HuH-7.5 (cell line): Measurements from ENCODE around the gene MAP4K3.

ENCODE experiments used
- DNase-seq: peaks from one replicate; pipeline ENCODE4 v3.0.0; 2011; ENCODE audit warnings: low spot score

MAP4K3 gene

DNA sequence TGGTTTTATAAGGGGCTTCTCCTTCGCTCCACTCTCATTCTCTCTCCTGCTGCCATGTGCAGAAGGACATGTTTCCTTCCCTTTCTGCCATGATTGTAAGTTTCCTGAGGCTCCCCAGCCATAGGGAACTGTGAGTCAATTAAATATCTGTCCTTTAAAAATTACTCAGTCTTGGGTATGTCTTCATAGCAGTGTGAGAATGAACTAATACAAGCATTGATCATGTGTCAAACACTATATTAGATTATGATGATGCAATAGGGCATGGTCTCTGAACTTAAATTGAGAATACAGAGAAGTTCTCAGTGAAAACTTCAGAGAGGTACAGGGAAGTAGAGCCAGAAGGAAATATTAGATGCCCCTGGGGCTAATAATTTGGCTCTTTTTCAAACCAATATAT is 5.9 kb upstream of the MAP4K3 start:
- DNase-seq, result no peak

DNA sequence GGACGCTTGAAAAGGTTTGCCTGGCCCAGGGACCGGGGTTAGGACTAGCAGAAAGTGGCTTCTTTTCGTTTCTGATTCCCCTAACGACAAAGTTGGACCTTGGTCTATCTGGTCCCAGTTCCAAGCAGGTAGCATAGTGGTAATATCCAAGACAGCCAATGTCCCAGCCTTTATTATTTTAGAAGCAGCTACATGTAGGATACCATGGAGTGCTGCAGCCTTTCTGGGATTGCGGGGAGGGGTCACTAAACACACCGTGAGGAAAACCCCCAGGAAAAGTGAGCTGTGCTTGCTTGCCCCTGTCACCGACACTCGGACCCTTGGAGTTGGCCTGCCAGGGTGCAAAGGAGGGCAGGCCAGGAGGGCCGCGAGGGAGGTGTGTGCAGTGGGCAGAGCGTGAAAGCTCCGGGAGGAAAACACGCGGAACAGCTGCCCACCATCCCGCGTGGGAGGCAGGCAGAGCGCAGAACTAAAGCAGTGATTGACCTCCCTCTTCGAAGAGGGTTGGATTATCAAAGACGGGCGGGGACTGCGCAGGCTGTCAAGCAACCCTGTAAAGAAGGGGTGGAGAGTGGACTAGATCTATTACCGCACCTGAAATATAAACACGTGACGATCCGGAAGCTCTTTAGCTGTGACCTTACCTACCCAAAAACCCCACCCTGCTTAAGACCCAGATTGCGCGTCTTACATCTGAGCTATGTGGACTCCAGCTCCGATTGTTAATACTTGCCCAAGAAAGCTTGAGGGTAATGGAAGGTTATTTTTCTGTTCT is 624 bp upstream of the MAP4K3 start:
- DNase-seq, result peak; percentile 64

DNA sequence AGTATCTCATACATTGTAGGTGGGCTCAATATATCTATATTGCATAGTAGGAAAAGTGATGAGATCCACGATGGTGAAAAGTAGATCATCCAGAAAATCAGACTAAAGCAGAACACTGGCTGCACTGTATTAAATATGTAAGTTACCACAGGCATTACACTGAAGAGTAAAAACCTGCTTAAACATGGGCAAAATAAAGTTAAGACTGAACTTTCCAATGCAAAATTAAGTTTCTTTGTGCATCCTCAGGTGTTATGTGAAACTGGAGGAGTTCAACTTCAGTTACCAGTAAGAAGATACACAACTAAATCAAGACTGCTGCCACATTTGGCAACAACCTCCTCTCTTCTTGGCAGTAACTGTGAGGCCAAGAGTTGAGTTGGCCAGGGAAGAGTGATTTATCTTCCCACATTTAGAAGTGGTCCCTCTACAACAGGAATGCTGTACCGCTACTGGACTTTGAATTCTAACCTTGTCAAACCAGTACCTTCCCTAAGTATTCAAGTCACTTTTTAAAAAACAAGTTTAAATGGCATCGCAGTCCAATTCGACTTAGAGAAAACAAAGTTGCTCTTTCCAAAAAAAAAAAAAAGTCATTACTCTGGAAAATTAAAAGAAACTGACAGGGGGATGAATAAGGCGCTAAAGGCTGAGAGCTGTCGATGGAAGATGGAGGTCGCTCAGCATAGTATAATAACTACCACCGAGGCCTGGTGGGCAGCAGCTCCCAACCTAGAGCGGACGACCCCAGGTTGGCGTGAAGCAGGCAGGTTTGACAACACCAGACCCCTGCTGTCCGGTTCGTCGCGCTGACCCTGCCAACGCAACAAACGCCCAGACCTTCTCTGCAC is 1.1 kb downstream of the MAP4K3 start:
- DNase-seq, result no peak

DNA sequence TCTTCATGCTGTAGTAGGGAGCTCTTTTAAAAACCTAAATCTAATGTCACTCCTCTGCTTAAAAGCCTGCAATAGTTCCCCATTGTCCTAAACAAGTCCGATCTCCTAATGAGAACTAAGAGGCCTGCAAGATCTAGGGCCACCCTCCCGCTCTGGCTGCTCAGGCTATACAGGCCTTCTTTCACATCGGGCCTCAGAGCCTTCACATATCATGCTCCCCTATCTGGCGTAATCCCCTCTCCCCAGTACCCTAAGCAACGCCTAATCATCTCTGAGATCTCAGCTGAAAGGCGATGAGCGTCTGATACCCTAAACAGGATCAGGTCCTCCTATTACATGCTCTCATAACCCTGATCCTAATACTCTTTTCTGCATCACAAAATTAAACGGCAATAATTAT is 1.9 kb downstream of the MAP4K3 start:
- DNase-seq, result no peak

DNA sequence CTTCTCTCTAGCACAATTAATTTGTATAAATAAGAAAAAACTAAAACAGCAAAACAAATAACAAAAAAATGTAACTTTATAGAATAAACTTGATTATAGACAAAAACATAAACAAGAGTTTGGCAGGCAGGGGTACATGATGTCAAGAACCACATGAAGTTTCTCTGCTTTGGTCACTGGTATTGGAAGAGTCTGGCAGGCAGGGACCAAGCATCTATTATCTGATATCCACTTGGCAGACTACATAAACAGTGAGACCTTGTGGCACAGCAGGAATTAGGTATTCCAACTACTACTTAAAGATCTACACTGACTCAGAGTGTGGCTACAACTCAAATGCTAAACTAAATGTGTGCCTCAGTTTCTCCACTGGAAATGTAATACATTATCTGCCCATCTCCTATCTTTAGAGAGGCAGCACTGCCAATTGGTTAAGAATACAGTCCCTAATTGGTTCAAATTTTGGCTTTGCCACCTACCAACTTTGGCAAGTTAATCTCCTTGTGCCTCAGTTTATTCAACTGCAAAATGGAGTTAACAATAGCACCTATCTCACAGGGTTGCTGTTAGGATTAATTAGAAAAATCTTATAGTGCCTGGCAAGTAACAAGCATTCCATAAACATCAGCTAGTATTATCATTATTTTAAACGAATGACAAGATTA is 2.7 kb downstream of the MAP4K3 start:
- no peak for DNase-seq

DNA sequence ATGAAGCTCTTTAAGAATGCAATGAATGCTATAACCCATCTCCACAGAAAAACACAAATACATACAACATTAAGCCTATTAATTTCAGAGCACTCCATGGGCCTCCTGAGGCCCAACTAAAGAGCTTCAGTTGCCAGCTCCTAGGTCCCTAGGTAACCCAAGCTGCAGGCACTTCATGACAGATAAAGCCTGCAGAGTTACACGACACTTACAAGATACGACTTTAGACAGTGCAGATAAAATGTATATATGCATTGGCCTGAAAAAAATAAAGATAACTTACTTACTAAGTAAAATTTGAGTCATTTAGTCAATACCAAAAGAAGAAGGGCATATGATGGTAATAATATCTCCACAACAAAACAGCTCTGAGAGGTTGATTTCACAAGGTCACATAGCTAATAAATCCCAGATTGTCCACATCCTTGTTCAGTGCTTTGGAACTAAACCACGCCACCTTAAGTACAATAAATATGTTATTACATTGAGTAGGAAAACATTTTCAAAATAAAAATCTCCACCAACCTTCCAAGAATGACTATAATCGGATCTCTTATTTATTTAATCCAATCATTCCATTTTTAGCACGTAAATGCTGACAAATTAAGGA is 3.4 kb downstream of the MAP4K3 start:
- DNase-seq, result no peak

DNA sequence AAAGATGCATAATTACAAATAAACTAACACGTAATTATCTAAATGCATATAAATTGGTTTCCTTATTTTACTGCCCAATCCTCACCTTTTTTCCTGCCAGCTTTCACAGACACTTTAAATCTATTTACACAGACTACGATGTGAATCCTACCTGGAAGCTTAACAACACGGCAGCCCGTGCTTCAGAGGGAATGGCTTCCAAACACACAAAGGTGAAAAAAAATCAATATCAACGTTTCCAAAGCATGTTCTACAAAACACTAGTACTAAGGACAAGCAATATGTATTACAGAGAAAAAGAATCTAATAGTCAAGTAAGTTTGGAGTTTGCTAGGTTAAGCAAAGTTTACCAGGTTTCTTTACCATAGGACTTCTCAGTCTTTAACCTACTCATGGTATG is 4.4 kb downstream of the MAP4K3 start:
- DNase-seq, result no peak

DNA sequence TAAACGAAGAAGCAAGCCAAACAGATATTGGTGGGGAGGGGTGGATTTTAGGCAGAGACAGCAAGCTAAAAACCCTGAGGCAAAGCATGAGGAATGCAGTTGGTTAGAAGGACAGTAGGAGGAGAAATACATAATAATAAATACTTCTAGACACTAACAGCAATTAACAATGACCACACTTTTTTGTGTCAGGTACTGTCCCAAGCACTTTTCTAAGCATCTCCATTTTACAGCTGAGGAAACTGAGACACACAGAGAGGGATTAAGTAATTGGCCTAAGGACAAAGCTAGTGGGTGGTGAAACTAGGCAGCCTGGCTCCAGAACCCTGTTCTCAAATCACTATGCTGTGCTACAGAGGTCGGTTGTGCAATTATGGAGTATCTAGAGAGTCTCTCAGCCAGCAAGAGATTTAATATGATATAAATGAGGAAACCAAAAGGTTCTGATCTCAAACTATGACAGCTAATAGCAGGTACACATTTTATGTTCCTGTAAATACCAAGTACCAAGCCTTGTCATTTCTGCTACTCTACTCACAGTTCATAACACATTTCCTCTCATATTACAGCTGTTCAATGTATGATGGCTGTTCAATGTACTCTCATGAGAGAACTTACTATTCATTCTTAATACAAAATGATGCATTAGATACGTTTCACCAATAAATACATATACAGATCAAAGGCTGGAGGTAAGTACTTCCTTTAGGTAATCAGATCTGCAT is 5.3 kb downstream of the MAP4K3 start:
- DNase-seq, result no peak

DNA sequence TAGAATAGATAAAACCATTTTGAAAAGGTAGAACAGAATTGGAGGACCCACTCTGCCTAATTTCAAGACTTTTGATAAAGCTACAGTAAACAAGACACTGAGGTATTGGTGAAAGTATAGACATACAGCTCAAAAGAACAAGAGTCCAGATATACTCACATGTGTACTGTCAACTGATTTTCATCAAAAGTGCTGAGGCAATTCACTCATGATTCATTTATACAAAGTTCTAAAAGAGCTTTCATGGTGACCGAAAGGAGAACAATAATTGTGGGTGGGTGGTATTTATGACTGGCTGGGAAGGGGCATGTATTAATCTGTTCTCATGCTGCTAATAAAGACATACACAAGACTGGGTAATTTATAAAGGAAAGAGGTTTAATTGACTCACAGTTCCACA is 7.3 kb downstream of the MAP4K3 start:
- no peak for DNase-seq

DNA sequence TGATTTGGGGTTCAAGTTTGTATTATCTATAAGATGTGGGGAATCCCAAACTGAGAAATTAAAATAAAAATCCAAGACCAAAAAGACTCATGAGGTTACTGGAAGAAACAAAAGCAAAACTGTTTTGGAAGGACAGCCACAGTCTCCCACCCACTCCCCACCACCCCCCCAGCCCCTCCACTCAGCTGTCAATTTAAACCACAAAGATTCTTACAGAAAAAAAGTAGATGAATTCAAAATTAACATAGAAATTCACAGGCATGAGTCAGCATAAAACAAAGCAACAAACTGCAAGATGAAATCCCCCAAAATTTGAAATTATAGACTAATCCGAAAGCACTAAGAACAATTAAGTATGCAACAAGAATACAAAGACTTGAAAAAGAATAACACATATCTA is 12.1 kb downstream of the MAP4K3 start:
- DNase-seq, result no peak

DNA sequence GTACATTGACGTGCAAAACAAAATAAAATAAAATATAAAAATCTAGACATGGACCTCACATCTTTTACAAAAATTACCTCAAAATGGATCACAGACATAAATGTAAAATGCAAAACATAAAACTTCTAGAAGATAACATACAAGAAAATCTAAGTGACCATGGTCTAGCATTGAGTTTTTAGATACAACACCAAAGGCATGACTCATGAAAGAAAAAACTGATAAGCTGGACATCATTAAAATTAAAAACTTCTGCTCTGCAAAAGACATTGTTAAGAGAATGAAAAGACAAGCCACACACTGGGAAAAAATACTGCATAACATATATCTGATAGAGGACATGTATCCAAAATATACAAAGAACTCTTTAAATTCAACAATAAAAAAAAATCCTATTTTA is 14.4 kb downstream of the MAP4K3 start:
- DNase-seq, result no peak

DNA sequence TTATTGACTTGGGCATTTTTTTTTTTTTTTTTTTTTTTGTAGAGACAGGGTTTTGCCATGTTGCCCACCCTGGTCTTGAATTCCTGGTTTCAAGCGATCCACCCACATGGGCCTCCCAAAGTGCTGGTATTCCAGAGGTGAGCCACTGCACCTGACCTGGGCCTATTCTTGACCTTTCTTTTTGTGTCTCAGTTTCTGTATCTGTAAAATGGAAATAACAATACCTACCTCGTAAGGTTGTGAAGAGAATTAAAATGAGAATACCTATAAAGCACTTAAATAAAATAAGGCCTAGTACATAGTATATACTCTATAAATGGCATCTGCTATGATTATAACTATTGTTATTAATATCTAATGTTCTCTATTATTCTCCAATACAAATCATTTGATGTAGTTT is 15.7 kb downstream of the MAP4K3 start:
- DNase-seq, result no peak

DNA sequence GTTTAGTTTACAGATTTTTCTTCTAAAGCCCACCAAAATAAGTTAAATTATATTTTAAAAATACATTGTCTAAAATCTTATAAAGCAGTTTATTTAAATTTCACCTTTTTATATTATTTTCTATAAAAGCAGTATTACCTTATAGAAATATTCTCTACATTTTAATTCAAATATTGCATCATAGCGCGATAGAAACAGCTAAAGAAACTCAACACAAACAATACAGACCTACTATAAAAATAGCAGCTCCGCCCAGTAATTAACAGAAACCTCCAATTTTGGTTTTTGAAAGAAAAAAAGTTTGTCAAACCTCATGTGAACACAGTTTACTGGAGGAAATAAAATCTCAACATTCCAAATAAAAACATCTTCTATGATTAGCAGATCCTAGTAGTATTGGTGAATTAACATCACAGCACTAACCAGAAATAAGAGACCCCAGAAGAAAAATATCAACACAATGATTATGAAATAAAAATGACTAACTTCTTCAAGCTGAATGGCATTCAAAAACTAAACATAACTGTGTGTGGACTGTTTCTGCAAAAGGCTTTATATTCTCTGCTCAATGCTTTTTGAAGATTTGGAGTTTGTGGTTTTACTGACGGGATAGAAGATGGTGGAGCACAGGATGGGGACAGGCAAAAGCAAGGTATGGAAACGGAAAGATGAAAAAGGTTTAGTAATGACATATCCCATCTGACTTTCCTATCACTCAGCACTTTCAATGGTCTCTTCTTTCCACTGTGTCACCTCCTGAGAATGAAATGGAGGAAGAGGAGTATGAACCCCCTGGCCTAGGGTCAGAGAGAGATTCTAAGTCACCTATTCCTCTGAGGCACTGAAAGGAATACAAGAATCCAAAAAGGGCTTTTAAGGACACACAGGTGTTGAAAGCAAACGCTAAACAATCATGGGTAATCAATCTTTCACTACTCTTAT is 17.5 kb downstream of the MAP4K3 start:
- no peak for DNase-seq

DNA sequence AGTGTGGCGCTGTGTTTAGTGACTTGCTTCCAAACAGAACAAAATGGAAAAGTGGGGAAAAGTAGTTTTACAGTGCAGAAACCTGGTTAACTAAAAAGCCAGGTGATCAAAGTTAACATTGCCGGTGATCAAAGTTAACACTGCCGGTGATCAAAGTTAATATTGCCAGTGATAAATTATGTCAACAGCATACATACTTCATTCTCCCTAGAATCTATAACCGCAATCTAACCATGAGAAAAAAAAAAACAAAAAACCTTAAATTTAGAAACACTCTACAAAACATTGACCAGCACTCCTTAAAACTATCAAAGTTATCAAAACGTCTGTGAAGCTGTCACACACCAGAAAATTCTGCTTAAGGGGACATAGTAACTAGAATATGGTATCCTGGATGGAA is 18.6 kb downstream of the MAP4K3 start:
- no peak for DNase-seq

DNA sequence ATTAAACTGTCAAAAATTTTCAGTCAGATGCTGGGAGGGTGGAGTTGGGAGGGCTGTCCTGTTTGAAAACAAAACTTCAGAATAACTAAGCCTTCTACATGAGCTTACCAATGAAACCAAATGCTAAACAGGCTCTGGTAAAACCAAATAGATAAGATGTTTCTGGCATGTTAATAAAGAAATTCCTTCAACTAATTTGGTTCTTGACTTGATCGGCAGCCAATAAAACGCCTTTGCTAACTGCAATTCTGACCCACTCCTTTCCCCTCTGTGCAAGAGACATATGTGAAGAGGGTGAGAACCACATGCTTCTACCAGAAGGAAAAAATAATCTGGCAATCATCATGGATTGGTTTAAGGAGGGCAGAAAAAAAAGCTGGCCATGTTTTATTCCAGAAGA is 20.9 kb downstream of the MAP4K3 start:
- no peak for DNase-seq

DNA sequence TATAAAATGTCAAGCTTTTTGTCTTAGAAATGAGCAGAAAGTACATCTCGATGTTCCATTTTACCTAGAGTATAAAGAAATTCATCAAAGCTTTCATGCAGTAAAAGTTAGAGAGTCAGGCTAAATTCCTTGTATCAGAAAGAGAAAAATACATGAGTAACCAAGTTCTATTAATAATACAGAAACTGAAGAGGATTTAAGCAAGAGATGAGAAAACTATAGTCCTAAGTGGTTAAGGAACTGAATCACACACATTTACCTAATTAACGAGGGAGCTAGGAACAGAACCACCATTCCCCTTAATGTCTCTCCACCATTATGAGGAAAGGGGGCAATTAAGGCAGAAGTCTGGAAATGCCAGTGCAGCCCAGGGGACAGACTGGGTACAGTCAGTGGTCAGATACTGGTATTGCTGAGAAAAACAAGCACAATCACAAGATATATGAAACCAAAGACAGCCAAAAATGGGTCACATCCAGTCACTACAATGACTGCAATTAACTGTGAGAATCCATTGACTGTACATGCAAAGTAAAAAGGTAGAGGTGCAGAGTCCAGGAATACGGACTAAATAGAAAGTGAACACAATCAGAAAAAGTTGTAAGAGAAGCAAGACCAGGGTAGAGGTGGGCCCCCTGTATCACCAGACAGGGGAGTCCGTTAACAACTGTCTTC is 23.9 kb downstream of the MAP4K3 start:
- DNase-seq, result no peak

DNA sequence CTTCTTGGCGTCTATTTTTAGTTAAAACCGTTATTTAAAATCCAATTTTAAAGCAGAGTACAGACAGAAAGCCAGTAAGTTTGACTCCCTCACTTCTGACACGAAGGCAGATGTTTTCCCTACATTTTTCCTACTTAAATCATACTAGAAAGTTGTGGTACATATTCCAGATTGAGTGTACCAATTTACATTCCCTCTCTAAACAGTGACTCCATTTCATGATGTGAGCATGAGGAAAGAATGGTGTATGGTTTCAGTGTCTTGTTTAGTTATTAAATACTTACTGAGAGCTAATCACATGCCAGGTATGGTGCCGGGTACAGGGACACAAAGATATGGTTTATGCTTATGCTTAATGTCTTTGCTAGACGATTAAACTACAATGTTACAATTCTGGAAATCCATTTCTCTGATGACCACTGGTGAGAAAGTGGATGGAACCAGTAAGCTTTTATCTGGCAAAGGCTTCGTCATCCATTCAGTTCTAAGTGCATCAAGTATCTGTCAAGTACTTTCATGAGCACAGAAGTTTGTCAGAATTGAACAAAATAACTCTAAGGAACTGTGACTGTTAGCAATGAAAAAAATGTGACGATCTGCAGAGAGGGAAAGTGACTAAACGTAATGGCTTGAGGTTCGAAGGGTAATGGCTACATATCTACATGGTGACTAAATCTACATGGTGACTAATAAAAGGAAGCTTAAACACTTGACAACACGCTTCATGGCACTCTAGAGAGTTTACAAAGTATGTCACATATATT is 25.7 kb downstream of the MAP4K3 start:
- DNase-seq, result no peak

DNA sequence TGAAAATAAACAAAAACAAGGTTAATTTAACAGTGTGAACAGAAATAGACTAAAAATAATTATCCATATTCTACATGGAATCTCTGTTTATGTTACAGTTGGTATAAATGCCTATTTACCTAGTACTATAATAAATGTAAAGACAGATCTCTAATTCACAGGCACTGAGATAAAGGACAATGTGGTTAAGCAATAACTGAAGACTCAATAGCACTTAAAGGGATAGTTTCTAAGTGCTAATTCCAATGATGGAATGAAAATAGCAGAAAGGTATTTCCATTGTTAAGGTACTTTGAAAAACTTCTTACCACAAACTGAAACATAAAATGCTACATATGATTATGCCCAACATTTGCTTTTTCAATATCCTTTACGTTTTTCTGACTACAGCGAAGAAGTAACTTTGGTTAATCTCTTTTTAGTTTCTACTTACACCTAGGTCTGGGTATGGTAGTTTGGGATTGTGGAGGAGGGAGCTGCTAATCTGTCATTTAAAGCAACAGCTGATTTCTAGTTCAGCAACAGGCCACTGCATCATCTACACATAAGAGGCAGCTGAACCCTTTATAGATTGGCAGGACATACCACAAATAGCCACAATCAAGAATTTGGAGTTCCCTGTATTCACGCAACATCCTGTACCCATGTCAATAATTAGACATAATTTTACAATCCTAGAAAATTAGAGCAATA is 27.2 kb downstream of the MAP4K3 start:
- no peak for DNase-seq
